ENCODE results near the gene KLC4.
"Not testable (repeated sequence)": the region's sequence is repeated elsewhere in the genome, so short reads cannot be mapped to it uniquely, and the experiment has no call there.

The KLC4 gene

GRCh38 chr6:43060755-43061633 is 1.6 kb downstream of the KLC4 start:
- in situ Hi-C loops (cut with HindIII; ENCODE audit: low sequenced_read_pairs): no loop called here

- in situ Hi-C loops (cut with HindIII; ENCODE audit: low sequenced_read_pairs): no loop called here
Observed at GRCh38 chr6:43061861-43062260, 2.4 kb downstream of the KLC4 start.

- in situ Hi-C loops (cut with HindIII; ENCODE audit: low sequenced_read_pairs): no loop called here
Observed at GRCh38 chr6:43062818-43063217, 3.4 kb downstream of the KLC4 start.

DNA sequence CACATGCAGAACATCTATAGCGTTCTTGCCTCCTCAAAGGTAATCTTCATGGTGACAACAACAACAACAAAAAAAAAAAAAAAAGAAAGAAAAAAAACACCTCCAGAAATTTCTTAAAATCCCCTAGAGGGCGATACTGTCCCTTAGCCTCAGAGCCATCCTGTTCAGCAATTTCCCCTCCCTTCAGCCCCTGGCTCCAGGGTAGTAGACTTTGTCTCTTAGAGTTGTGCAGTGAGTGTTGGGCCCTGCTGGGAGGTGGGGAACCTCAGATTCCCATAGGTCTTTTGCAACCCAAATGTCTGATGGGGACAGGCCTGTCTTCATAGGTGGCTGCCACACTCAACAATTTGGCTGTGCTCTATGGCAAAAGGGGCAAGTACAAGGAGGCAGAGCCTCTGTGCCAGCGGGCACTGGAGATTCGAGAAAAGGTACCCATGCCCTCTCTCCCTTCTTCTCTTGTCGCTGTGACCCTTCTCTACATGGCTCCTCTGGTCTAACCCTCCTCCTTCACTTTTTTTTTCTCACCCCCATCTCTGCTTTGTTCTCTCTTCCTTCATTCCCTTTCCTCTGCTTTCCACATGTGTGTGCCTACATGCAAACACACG is 10.7 kb downstream of the KLC4 start:
- in situ Hi-C loops (cut with HindIII; ENCODE audit: low sequenced_read_pairs): no loop called here

- in situ Hi-C loops (cut with HindIII; ENCODE audit: low sequenced_read_pairs): no loop called here
Observed at GRCh38 chr6:43074847-43075669, 15.6 kb downstream of the KLC4 start.

- in situ Hi-C loops (cut with HindIII; ENCODE audit: low sequenced_read_pairs): no loop called here
Observed at GRCh38 chr6:43075670-43076463, 16.4 kb downstream of the KLC4 start, which contains the start of gene PTK7. TSS of gene PTK7 (plus strand) at chr6:43076314. CDS start at chr6:43076489, 175 bp downstream.

- in situ Hi-C loops (cut with HindIII; ENCODE audit: low sequenced_read_pairs): no loop called here
Observed at GRCh38 chr6:43076464-43077332, 17.3 kb downstream of the KLC4 start.

GRCh38 chr6:43077333-43077809 is 17.9 kb downstream of the KLC4 start:
- in situ Hi-C loops (cut with HindIII; ENCODE audit: low sequenced_read_pairs): no loop called here

DNA sequence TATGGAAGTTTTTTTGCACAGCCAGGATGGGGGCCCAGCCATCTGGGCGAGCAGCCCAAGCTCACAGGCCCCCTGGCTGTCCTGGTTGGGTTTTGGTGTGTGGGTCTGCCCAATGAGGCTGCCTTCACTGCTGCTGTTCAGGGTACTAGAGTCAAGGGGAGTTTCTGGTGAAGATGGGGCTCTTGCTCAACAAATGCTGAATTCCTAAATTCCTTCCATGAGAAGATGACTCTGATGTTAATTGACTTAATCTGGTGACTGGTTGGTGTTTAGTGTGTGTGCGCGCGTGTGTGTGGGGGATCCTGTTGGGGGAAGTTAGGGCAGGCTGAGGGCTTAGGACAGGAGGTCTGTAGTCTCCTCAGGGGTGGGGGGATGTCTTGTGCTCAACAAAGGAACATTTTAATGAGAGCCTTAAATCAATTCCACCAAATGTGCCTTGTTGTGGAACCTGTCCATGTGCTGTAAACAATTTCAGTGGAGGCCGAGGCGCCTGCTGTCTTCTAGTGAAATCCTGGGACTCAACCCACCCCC is 18.6 kb downstream of the KLC4 start:
- in situ Hi-C loops (cut with HindIII; ENCODE audit: low sequenced_read_pairs): no loop called here

DNA sequence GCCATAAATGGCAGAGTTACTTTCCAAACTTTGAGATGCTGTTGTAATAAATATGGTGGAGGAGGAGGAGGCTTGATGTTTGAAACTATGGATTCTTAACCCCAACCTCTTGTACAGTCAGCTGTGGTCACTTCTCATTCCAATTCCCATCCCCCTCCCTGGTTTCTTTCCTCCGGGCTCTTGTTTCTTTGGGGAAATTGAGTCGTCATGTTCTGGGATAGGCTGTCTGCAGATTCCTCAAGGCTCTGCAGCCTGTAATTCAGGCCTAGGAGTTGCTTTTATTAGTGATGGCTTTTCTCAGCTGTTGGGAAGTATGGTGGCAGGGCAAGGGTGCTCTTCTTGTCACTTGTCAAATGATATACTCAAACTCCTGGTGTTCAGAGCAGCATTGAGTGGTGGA is 19.3 kb downstream of the KLC4 start:
- in situ Hi-C loops (cut with HindIII; ENCODE audit: low sequenced_read_pairs): no loop called here

DNA sequence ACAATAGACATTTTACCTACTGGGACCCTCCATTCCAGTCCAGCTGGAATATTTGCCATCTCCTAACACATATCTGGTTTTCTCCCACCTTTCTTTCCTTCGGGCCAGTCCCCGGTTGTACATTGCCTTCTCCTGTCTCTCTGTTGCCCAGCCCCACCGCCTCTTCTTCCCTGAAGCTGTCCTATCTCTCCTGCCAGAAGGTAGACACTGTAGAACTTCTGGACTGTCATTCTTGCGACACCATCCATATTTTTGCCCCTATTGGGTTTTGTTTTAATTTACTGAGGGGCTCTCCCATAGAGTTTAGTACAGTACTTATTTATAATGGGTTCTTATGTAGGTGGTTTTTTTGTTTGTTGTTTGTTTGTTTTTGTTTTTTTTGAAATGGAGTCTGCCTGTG is 21.6 kb downstream of the KLC4 start:
- in situ Hi-C loops (cut with HindIII; ENCODE audit: low sequenced_read_pairs): no loop called here

DNA sequence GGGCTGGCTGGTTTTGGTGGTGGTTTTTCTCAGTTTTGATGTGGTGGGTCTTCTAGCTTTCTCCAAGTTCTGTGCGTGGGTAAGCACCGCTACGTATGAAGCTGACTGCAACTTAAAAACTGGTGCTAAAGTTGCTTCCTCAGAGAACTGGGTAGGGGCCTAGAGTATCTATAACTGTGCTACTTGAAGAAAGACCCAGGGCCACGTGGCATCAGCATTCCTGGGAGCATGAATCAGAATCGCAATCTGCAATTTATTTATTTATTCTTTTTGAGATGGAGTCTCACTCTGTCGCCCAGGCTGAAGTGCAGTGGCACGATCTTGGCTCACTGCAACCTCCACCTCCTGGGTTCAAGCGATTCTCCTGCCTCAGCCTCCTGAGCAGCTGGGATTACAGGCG is 22.5 kb downstream of the KLC4 start:
- in situ Hi-C loops (cut with HindIII; ENCODE audit: low sequenced_read_pairs): not testable (repeated sequence)

DNA sequence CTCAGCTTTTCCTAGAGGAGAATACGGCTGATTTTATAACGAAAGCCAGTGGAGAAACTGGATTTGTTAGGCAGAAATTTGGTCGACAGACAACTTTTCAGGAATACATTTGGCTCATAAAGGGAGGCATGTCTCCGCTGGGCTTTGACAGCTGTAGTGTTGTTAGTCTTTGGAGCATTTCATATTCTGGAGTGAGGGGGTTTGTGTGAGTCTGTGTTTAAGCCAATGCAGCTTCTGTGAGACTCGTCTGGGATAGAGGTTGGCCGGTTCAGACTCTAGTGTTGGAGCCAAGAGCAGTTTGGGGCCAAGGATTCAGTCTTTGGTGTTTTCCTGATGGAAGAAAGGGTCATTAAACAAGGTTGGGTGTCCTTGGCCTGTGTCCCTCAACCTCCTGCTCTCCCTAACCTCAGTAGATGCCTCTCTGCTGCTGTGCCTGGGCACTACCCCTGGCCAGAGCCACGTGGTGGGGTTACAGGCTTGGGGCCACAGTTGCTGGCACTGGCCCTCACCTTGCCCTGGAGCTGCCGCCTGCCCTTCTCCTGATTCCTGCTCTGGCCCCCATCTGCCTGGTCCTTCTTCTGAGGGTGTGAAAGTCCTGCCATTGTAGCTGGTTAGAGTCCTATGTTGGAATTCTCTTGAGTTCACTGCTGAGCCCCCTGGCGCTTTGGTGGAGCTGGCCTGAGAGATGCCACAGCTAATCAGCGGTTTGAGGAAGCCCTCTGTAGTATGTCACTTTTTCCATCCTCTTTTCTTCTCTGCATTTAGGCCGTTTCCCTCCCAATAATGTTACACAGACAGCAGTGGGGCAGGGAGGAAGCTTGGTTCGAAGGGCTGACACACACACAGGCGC is 23.6 kb downstream of the KLC4 start:
- in situ Hi-C loops (cut with HindIII; ENCODE audit: low sequenced_read_pairs): no loop called here

DNA sequence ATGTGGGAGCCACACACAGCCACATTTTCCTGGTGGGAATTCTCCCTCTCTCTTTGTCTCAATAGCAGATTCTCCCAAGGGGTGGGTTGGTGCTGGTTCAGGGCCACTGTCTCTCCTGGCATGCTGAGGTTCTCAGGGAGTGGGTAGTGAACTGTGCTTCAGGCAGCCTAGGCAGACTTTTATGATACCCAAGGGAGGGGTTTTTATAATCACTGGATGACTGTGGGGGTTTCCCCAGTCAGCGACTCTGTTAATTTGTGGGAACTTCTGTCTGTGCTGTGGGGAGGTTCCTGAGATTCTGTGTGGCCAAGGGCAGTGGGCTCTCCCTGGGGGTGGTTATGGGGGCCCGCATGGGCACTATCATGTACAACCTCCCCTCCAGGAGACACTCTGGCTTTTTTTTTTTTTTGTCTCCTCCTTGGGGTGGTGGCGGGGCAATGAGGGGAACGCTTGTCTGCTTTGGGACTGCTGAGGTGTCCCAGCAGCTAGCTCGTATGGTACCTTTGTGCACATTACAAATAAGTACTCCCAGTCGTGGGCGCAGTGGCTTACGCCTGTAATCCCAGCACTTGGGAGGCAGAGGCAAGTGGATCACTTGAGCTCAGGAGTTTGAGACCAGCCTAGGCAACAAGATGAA is 26.7 kb downstream of the KLC4 start:
- in situ Hi-C loops (cut with HindIII; ENCODE audit: low sequenced_read_pairs): no loop called here

DNA sequence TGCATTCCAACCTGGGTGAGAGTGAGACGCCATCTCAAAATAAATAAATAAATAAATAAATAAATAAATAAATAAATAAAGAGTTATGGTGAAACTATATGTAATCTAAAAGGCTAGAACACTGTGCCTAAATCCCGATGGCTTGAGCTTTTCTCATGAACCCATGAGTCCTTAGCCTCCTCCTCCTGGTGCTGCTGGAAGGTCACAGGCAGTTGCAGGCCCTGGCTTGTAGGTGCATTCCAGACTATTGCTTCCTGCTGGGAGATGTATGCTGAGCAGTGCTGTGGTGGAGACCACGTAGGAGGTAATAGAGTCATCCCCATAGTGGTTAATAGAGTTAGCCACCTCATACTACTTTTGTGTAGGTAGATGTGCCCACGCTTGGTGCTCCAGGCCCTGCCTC is 29.2 kb downstream of the KLC4 start:
- in situ Hi-C loops (cut with HindIII; ENCODE audit: low sequenced_read_pairs): no loop called here

DNA sequence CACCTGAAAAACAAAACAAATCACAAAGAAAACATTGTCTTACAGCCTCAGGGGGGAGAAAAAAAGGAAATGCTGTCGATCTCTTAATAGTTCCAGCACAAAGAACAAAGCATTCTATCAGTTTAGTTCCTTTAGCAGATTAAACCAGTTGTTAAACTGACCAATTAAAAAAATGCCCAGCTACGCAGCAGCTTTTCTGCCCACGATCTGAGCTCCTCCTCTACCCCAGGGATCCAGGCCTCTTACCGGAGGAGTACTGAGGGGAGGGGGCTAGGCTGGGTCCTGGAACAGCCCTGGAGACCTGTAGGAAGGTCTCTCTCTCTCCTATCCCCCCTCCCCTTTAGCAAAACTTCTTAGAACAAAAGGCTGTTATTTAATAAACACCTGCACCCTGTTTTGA is 30.0 kb downstream of the KLC4 start:
- in situ Hi-C loops (cut with HindIII; ENCODE audit: low sequenced_read_pairs): no loop called here

DNA sequence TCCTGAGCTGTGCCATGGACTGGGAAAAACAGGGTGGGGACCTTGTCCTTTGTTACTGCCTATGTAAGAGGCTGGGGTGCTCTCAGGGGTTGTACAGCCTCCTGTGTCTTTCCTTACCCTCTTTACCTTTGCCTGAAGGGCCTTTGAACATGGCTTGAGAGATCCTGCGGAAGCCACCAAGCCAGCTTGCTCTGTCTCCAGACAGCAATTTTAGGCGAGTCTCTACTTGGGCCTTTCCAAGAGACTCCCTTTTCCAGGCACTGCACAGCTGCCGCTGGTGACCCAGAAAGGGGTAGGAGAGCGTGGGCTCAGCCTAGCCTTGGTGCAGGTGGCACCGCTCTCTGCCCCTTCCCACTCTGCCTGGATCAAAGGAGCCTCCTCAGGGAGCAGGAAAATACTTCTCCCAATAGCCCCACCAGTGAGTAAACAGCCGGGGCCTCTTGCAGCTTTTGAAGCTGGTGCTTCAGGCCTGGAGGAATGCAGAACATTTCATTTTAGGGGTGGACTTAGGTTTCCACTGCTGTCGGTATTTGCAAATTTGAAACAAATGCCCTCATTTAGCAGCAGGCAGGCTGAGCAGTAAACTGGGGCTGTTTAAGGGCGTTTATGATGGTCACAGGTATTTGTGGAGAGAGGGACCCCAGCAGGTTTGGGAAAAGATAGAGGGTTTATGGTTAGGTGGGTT is 30.6 kb downstream of the KLC4 start:
- in situ Hi-C loops (cut with HindIII; ENCODE audit: low sequenced_read_pairs): no loop called here

Measured in endothelial cell of hepatic sinusoid (primary cell).